Stimulated activated CD8-positive, alpha-beta memory T cell treated with anti-CD3 and anti-CD28 coated beads, Interleukin-2, amount 100 ng/mL, for 48 hours (primary cell): Measurements from ENCODE around the gene IL31RA.

Experiments used
- DNase-seq, 2 donors: peaks; one replicate each; pipeline ENCODE4 v3.0.0-alpha.2; 2020; ENCODE audit warnings: low read depth in 2 of 2

Gene IL31RA

GRCh38 chr5:55902696-55903095 is 51.5 kb downstream of the IL31RA start:
- DNase-seq, result no peak

DNA sequence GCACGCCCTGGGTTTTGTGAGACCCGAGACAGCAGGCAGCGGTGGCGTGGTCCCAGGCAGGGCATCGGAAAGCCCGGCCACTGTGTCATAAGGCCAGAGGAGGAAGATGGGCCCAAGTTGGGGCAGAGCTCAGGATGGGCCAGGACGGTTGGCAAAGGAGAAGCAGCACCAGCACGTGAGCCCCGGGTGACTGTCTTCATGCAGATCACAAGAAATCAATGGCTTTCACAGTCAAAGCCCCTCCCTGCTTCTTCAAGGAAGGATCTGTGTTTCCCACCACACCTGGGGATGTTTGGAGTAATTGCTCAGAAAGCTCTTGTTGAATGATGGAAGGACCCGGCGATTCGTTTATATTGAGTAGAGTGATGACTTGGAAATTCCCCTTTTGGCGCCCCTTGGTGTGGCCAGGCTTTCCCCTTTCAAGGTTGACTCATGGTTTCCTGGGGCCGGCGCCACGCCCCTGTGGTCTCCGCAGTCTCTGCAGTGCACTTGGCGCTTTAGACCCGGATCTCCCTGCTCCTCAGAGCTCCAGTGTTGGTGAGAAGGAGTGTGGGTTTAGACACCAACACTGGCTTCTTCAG is 52.1 kb downstream of the IL31RA start:
- DNase-seq, result peak; percentile 74 to 75

DNA sequence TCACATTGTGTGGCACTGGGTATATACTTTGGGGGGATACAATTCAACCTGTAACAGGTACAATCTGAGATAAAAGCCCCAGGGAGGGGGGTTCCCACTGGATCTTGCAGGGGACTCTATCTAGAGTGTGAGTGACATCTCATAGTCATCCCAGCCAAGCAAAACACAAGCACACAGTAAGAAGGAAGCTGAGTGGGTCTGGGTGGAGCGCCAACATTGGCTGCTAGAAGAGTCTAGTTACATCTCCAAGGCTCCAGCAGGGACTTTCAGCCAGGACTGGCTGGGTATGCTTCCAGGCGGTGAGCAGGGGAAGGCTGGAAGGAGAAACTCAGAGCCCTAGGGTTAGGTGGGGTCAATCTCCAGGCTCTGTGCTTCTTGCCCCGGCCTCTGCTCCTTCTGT is 53.0 kb downstream of the IL31RA start:
- no peak for DNase-seq

DNA sequence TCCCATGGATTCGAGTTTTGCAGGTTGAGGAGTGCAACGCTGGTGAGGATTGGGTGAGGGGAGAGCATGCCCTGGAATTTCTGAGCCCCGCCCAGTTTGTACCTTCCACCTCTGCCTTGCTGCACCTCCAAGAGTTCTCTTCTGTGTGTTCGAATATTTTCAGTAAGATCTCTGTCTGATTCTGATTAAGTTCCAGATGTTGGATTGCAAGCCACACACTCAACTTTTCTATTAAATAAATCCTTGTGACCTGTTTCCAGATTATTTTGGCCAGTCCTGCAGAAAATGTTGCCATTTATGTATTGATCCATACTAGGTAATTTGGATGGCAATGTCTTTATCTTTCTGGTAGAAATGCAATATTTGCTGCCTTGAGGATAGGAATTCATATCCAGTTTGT is 54.1 kb downstream of the IL31RA start:
- no peak for DNase-seq

- DNase-seq, result no peak
Measured at GRCh38 chr5:55907927-55908326, 56.8 kb downstream of the IL31RA start.

- no peak for DNase-seq
Measured at GRCh38 chr5:55908804-55909203, 57.6 kb downstream of the IL31RA start.

DNA sequence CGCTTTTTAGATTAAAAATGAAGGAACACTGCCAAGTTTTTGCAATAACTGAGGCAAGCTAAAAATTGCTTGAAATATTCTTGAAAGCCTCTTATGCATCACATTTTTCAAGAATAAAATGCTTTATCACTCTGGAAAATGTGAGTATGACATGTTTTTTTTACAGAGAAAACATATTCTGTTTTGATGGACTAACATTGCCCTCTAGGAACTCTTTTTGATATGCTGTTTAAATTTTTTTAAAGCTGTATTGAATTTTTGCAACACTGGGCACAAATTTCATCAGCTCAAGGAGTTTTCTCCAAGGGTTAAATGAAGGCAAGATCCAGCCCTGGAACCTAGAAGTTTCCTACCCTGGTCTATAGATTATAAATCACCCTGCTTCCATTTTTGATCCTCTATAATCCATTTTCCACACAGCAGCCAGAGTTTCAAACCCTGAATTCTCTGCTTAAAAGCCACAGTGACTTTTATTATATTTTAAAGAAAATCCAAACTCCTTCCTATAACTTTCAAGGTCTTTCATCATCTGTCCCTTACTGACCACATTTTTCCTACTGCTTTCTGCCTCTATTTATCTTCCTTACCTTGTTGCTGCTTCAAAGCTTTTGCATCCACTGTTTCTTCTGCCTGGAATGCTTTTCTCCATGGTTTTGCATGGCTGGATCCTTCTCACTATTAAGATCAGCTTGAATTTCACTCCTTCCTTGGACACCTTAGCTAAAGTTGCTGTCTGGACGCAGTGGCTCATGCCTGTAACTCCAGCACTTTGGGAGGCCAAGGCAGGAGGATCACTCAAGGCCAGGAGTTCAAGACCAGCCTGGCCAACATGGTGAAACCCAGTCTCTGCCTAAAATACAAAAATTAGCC is 60.9 kb downstream of the IL31RA start:
- no peak for DNase-seq

- no peak for DNase-seq
Measured at GRCh38 chr5:55913466-55914413, 62.6 kb downstream of the IL31RA start.

GRCh38 chr5:55914971-55915370 is 63.8 kb downstream of the IL31RA start:
- no peak for DNase-seq

GRCh38 chr5:55915783-55916182 is 64.6 kb downstream of the IL31RA start:
- no peak for DNase-seq

GRCh38 chr5:55916986-55917385 is 65.8 kb downstream of the IL31RA start:
- no peak for DNase-seq

DNA sequence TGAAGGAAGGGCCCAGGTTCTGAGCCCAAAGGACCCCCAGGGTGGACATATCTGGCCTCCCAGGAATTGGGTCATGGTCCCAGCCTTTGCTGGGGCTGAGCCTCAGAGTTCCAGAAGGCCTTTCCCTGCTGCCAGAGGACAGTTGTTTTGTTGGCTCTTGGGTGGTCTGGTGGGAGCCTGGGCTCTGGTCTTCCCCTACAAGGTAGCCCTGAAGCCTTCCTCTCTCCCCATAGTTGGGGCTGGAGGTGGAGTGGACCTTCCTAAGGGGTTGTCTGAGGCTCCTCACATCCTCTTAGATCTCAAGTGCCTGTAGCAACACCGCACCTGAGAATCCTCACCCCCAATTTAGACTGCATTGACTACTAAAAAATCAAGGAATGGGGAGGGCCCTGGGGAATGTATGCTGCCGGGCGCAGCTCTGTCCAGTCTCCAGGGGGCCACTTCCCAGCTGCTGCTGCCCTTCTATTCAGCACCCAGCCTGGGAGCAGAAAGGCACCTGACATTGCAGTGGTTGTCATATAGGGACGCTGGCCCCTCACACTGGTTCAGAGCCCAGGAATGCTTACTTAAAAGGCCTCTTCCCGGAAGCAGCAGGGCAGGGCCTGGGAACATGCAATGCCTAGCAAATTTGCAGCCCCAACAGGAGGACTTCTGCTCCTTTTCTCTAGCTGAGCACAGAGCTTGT is 66.4 kb downstream of the IL31RA start:
- no peak for DNase-seq

GRCh38 chr5:55918087-55919035 is 67.2 kb downstream of the IL31RA start:
- DNase-seq, result no peak

DNA sequence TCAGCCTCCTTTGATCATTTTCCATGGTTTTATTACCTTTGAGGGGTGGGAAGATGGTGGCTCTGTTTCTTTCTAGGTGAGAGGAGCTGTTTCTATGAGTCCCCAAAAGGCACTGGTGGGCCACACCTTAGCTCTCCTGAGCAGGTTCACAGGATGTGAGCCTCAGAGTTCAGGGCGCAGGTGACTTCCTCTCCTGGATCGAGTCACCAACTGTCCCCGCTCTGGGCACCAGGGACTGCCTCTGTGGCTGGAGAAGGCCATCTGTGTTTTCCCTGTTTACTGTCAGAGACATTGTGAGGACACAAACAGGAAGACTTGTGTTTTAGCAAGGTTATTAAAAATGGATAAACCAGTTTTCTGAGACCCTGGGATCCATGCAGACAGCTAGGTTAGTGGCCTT is 68.5 kb downstream of the IL31RA start:
- DNase-seq, result no peak

DNA sequence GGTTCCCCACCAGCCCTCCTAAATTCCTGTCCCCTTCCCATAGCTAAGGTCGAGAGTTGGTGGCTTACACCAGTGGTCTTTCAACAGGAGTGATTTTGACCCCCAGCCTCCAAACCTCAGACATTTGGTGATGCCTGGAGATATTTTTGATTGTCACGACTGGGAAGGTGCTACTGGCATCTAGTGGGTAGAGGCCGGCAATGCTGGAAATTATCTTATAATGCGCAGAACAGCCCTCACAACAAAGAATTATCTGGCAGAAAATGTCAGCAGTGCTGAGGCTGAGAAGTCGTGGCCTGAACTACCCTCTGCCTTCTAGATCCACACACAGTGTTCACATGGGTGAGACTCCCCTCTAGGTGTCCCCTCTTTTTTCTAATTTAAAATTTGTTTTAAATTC is 69.6 kb downstream of the IL31RA start:
- no peak for DNase-seq

- DNase-seq, result no peak
Measured at GRCh38 chr5:55921617-55922016, 70.5 kb downstream of the IL31RA start.

GRCh38 chr5:55923177-55923771 is 72.1 kb downstream of the IL31RA start:
- no peak for DNase-seq

GRCh38 chr5:55923865-55924500 is 72.8 kb downstream of the IL31RA start:
- no peak for DNase-seq

DNA sequence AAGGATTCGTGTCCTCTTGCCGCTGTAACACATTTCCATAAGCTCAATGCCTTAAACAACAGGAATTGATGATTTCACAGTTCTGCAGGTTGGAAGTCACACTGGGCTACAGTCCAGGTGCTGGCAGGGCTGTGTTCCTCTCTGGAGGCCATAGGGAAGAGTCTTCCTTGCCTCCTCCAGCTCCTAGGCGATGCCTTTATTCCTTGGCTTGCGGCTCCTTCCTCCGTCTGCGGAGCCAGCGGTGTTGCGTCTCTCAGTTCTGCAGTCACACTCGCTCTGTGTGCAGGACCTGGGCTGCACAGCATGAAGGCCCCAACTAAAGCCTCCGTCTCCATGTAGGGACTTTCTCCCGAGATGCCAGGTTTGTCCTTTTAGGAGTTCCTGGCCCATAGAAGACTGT is 73.6 kb downstream of the IL31RA start:
- no peak for DNase-seq

GRCh38 chr5:55925181-55925580 is 74.0 kb downstream of the IL31RA start:
- DNase-seq, result no peak
